ENCODE data around the gene UPP2. TPM values are rescaled to one million over a fixed set of nuclear protein-coding genes. Genes with fewer than 3 reads are reported as not detected.

Gene UPP2
- total RNA-seq, 1 experiment from 2014 or later = not detected

GRCh38 chr2:158140201-158140600, 38.5 kb downstream of the UPP2 start:
- ChIA-PET POLR2A (ENCODE audit: unreplicated experiment) (no interaction called here), CTCF (no interaction called here)
- Histone ChIP-seq H4K20me1 (ENCODE audit: low read length) (no peaks in the 10 kb centered on the region), H3K79me2 (ENCODE audit: low read length) (no peaks in the 10 kb centered on the region), H3K4me3 (ENCODE audit: low read length) (no peak overlapping the region), H3K9me3 (ENCODE audit: low read length) (no peaks in the 10 kb centered on the region), H3K27me3 (ENCODE audit: low read length) (no peaks in the 10 kb centered on the region), H3K4me2 (ENCODE audit: low read length) (no peak overlapping the region), H3K4me1 (ENCODE audit: insufficient read depth, low read length) (peaks cover 15% of the 10 kb centered on the region), H3F3A (ENCODE audit: low read length, unreplicated experiment) (no peaks in the 10 kb centered on the region), H3K9ac (ENCODE audit: low read length) (no peak overlapping the region), H2AFZ (ENCODE audit: low read length) (no peak overlapping the region), H3K9me2 (replicated peaks; ENCODE audit: low read length) (no peaks in the 10 kb centered on the region), H3K27ac (ENCODE audit: low read length) (no peak overlapping the region), H3K36me3 (ENCODE audit: low read depth, low read length) (no peaks in the 10 kb centered on the region)
- ATAC-seq (no peak), DNase-seq (no peak)
- TF ChIP-seq CTCF (conservative IDR thresholded peaks at IDR 0.05; ENCODE audit: low read depth, low read length) (no peak), EZH2phosphoT487 (IDR thresholded peaks at IDR 0.05; ENCODE audit: borderline replicate concordance, low read length) (no peak), EZH2 (IDR thresholded peaks at IDR 0.05; ENCODE audit: low read length, unreplicated experiment) (no peak)
- no TSS peak for BruUV-seq (replicated peaks)
- intact Hi-C loops (cut with micrococcal nuclease) = no loop called here

DNA sequence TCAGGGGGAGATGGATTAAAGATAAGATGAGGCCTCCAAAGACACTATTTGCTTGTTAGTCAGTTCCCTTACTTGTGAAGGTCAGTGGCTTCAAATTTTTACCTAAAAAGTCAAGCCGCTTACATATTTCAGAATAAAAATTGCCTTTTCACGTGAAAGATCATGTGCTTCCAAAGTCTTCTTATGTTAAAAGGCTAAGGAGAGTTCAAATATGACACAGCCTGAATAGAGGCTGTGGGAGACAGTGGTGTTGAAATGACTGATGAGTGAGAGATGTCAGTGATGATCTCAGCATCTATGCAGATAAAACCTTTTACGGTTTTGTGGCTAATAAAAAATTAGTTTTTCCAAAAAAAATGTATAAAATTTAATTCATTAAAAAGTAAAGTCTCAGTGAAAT, 40.5 kb downstream of the UPP2 start:
- TF ChIP-seq EZH2 (IDR thresholded peaks at IDR 0.05; ENCODE audit: low read length, unreplicated experiment) (no peak), CTCF (conservative IDR thresholded peaks at IDR 0.05; ENCODE audit: low read depth, low read length) (no peak), EZH2phosphoT487 (IDR thresholded peaks at IDR 0.05; ENCODE audit: borderline replicate concordance, low read length) (no peak)
- peaks cover 20% of the 10 kb centered on the region for H3K4me1 ChIP-seq (ENCODE audit: insufficient read depth, low read length)
- CTCF ChIA-PET = no interaction called here
- no peak for DNase-seq
- H3K27ac ChIP-seq (ENCODE audit: low read length) = no peak overlapping the region
- H3K79me2 ChIP-seq (ENCODE audit: low read length) = no peaks in the 10 kb centered on the region
- H3K9me3 ChIP-seq (ENCODE audit: low read length) = no peaks in the 10 kb centered on the region
- no peaks in the 10 kb centered on the region for H3K9me2 ChIP-seq (replicated peaks; ENCODE audit: low read length)
- H3K27me3 ChIP-seq (ENCODE audit: low read length) = no peaks in the 10 kb centered on the region
- BruUV-seq (replicated peaks) = no TSS peak
- intact Hi-C loops (cut with micrococcal nuclease) = no loop called here
- no peak overlapping the region for H2AFZ ChIP-seq (ENCODE audit: low read length)
- POLR2A ChIA-PET (ENCODE audit: unreplicated experiment) = no interaction called here
- H3K4me2 ChIP-seq (ENCODE audit: low read length) = no peak overlapping the region
- H3K36me3 ChIP-seq (ENCODE audit: low read depth, low read length) = no peaks in the 10 kb centered on the region
- no peaks in the 10 kb centered on the region for H4K20me1 ChIP-seq (ENCODE audit: low read length)
- no peaks in the 10 kb centered on the region for H3F3A ChIP-seq (ENCODE audit: low read length, unreplicated experiment)
- no peak for ATAC-seq
- no peak overlapping the region for H3K9ac ChIP-seq (ENCODE audit: low read length)
- no peak overlapping the region for H3K4me3 ChIP-seq (ENCODE audit: low read length)

DNA sequence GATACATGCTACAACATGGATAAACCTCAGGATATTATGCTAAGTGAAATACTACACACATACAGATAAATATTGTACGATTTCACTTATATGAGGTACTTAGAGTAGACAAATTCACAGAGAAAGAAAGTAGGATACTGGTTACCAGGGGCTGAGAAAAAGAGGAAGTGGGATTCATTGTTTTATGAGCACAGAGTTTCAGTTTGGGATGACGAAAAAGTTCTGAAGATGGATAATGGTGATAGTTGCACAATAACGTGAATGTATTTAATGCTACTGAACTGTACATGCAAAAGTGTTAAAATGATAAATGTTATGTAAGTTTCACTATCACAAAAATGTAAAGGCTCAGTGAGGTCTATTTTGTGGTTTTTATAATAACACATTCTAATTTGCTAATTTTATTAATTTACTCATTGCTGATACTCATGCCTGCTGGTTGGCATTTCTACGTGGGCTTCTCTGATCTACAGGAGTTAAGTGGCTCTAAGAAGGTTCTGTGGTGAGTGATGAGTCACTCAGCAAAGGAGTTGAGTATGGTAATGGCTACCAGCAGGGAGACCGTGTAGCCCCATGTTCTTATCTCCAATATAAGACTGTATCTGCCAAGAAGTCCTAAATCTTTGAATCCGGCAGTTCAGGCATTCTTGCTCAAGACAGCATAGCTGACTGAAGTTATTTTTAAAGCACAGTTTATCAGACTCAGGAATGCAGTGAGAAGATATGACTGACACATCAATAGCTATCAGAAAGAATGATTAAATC, 41.1 kb downstream of the UPP2 start:
- no peak for TF ChIP-seq EZH2 (IDR thresholded peaks at IDR 0.05; ENCODE audit: low read length, unreplicated experiment)
- TF ChIP-seq EZH2phosphoT487 (IDR thresholded peaks at IDR 0.05; ENCODE audit: borderline replicate concordance, low read length) = no peak
- no peak for TF ChIP-seq CTCF (conservative IDR thresholded peaks at IDR 0.05; ENCODE audit: low read depth, low read length)
- no peak overlapping the region for H3K4me2 ChIP-seq (ENCODE audit: low read length)
- no peak overlapping the region for H3K4me3 ChIP-seq (ENCODE audit: low read length)
- no peaks in the 10 kb centered on the region for H4K20me1 ChIP-seq (ENCODE audit: low read length)
- ATAC-seq (no peak), DNase-seq (no peak)
- no peak overlapping the region for H3K9ac ChIP-seq (ENCODE audit: low read length)
- H3K4me1 ChIP-seq (ENCODE audit: insufficient read depth, low read length) = peaks cover 20% of the 10 kb centered on the region
- ChIA-PET POLR2A (ENCODE audit: unreplicated experiment) (no interaction called here), CTCF (no interaction called here)
- H3K36me3 ChIP-seq (ENCODE audit: low read depth, low read length) = no peaks in the 10 kb centered on the region
- BruUV-seq (replicated peaks) = no TSS peak
- H3K9me3 ChIP-seq (ENCODE audit: low read length) = no peaks in the 10 kb centered on the region
- H3K27ac ChIP-seq (ENCODE audit: low read length) = no peak overlapping the region
- intact Hi-C loops (cut with micrococcal nuclease) = no loop called here
- no peaks in the 10 kb centered on the region for H3K27me3 ChIP-seq (ENCODE audit: low read length)
- no peak overlapping the region for H2AFZ ChIP-seq (ENCODE audit: low read length)
- H3F3A ChIP-seq (ENCODE audit: low read length, unreplicated experiment) = no peaks in the 10 kb centered on the region
- H3K9me2 ChIP-seq (replicated peaks; ENCODE audit: low read length) = no peaks in the 10 kb centered on the region
- H3K79me2 ChIP-seq (ENCODE audit: low read length) = no peaks in the 10 kb centered on the region

Measured in PC-3 (cell line).